GM21529 (cell line): ENCODE data around the gene HOXB5.

ENCODE experiments used
- ATAC-seq: cut with Tn5 transposase; IDR thresholded peaks from one replicate; pipeline ENCODE4 v1.9.1; 2021; ENCODE audit not compliant: unreplicated experiment

The HOXB5 gene

GRCh38 chr17:48605409-48605919, 11.9 kb upstream of the HOXB5 start:
- ATAC-seq, result no peak

GRCh38 chr17:48604770-48605329, 11.3 kb upstream of the HOXB5 start, which contains the start of gene HOXB6:
Gene HOXB6 (minus strand): TSS chr17:48604986. CDS start chr17:48598150, 6,836 bp downstream.
- no peak for ATAC-seq

- no peak for ATAC-seq
Observed at GRCh38 chr17:48603959-48604769, 10.6 kb upstream of the HOXB5 start.

- ATAC-seq, result no peak
Observed at GRCh38 chr17:48601539-48602425, 8.2 kb upstream of the HOXB5 start.

- no peak for ATAC-seq
Observed at GRCh38 chr17:48601207-48601538, 7.6 kb upstream of the HOXB5 start.

- ATAC-seq, result no peak
Observed at GRCh38 chr17:48600244-48601098, 6.9 kb upstream of the HOXB5 start.

- no peak for ATAC-seq
Observed at GRCh38 chr17:48599354-48599753, 5.8 kb upstream of the HOXB5 start.

- ATAC-seq, result no peak
Observed at GRCh38 chr17:48598736-48599135, 5.2 kb upstream of the HOXB5 start.

- no peak for ATAC-seq
Observed at GRCh38 chr17:48597778-48598631, 4.4 kb upstream of the HOXB5 start.

- no peak for ATAC-seq
Observed at GRCh38 chr17:48597528-48597777, 3.9 kb upstream of the HOXB5 start.

- no peak for ATAC-seq
Observed at GRCh38 chr17:48596735-48597527, 3.4 kb upstream of the HOXB5 start.

GRCh38 chr17:48596000-48596734, 2.6 kb upstream of the HOXB5 start:
- no peak for ATAC-seq

GRCh38 chr17:48595278-48595999, 1.9 kb upstream of the HOXB5 start:
- ATAC-seq, result no peak

- ATAC-seq, result no peak
Observed at GRCh38 chr17:48594538-48595277, 1.1 kb upstream of the HOXB5 start.

- no peak for ATAC-seq
Observed at GRCh38 chr17:48593840-48594537, 410 bp upstream of the HOXB5 start.

GRCh38 chr17:48592577-48592976, 1.0 kb downstream of the HOXB5 start:
- ATAC-seq, result no peak
